ENCODE measurements around the gene THSD7A.

GRCh38 chr7:11707606-11708193, 124.3 kb downstream of the THSD7A start:
- TF ChIP-seq POLR2A (IDR thresholded peaks at IDR 0.05) (no peak), CTCF (IDR thresholded peaks at IDR 0.05) (no peak)

All from breast epithelium (tissue), 3 donors.